Retinal pigment epithelial cell (primary cell): ENCODE data around the gene CHMP5.

Experiments
- DNase-seq: peaks from one replicate; pipeline ENCODE4 v3.0.0-alpha.2; 2010; ENCODE audit warnings: low read depth
- H3K4me3 ChIP-seq: 2 replicates; pipeline ENCODE4 v1.5.1; 2011; ENCODE audit warnings: mild to moderate bottlenecking, low read length, control low read depth, moderate library complexity
- TF ChIP-seq, protein P1 (sequence below): conservative IDR thresholded peaks from 2 replicates; pipeline ENCODE4 v1.5.1; 2011; ENCODE audit warnings: low read depth, low read length, control low read depth, inconsistent platforms

CHMP5 gene

DNA sequence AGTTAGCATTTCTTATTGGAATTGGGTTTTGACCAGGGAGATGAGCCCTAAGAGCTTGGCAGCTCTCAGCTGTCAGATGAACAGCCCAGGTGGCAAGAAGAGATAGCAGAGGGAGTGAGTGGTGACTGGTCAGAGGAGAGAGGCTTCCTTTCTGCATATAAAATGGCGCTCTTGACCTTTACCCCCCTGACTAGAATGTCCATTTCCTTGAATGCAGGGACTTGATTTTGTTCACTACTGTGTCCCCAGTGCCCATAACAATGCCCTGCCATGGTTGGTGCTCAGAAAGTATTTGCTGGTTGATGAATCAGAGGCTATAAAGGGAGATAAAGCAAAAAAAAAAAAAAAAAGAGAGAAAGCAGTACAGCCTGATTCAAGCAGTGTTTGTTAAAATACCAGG lies 7.2 kb downstream of the CHMP5 start:
- no peak overlapping the region for H3K4me3 ChIP-seq
- TF ChIP-seq, protein P1, sequence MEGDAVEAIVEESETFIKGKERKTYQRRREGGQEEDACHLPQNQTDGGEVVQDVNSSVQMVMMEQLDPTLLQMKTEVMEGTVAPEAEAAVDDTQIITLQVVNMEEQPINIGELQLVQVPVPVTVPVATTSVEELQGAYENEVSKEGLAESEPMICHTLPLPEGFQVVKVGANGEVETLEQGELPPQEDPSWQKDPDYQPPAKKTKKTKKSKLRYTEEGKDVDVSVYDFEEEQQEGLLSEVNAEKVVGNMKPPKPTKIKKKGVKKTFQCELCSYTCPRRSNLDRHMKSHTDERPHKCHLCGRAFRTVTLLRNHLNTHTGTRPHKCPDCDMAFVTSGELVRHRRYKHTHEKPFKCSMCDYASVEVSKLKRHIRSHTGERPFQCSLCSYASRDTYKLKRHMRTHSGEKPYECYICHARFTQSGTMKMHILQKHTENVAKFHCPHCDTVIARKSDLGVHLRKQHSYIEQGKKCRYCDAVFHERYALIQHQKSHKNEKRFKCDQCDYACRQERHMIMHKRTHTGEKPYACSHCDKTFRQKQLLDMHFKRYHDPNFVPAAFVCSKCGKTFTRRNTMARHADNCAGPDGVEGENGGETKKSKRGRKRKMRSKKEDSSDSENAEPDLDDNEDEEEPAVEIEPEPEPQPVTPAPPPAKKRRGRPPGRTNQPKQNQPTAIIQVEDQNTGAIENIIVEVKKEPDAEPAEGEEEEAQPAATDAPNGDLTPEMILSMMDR, result no peak
- DNase-seq, result no peak

DNA sequence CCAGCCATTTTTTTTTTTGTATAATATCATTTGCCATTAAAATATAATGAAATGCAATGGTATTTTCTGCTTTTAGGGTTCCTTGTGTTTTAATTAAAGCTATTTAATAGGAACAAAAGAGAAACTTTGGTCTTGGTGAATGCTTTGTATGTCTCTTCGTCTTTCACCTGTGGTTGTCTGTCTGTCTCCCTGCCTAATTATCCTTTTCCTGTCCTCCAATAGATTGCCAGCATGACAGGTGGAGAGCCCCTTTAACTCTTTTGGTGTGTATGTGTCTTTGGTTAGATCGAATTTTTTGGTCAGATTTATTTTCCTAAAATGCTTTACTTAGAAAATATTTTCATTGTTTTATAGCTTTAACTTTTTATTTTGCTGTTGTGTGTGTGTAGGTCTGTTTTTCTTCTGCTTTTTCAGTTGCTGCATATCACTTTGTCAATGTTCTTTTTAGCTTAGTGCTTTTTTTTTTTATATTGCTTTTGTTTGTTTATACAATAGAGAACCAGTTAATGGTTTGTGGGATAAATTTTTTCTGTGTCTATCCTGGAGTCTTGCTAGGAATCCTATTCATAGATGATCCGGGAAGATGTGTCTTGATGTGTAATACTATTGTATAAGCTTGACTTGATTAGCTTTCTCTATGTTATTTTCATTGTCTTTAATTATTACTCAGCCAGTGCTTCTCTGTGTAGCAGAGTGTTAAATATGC lies 8.6 kb downstream of the CHMP5 start:
- no peak overlapping the region for H3K4me3 ChIP-seq
- DNase-seq, result no peak
- TF ChIP-seq, protein P1, result no peak

DNA sequence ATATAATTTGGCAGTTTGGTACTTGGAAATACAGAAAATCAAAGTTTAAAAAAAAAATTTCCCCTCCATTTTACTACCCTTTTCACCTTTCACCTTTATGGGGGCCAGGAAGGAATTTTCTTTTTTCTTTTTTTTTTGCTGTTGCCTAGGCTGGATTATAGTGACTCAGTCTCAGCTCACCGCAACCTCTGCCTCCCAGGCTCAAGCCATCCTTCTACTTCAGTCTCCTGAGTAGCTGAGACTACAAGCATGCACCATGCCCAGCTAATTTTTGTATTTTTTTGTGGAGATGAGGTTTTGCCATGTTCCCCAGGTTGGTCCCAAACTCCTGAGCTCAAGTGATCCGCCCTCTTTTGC lies 9.1 kb downstream of the CHMP5 start:
- TF ChIP-seq, protein P1, result no peak
- H3K4me3 ChIP-seq, result no peak overlapping the region
- no peak for DNase-seq

DNA sequence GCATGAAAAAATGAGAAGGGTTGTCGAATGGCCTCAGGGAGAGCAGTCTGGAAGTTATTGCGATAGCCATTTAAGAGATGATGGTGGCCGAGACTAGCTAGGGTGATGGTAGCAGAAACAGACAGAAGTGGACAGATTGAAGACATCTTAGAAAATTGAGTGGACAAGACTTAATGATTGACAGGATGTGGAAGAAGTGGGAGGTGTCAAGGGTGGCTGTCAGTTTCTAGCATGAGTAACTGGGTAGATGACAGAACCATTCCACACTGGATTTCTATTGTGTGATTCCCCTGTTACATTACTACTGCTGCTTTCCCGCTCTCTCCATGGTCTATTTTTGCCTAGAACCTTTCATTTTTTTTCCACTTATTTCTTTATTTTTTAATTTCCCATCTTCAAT lies 12.6 kb downstream of the CHMP5 start:
- DNase-seq, result no peak
- TF ChIP-seq, protein P1, result no peak
- no peak overlapping the region for H3K4me3 ChIP-seq

DNA sequence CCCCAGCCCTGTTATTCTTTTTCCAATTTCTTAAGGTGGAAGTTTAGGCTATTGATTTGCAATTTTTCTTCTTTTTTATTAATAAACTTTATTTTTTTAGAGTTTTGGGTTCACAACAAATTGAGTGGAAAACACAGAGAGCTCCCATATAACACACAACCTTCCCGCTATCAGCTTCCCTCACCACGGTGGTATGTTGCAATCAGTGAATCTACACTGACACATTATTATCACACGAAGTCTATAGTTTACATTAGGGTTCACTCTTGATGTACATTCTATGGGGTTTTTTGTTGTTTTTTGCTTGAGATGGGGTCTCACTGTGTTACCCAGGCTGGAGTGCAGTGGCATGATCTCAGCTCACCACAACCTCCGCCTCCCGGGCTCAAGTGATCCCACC lies 20.7 kb downstream of the CHMP5 start:
- no peak overlapping the region for H3K4me3 ChIP-seq
- DNase-seq, result no peak
- TF ChIP-seq, protein P1, result no peak

DNA sequence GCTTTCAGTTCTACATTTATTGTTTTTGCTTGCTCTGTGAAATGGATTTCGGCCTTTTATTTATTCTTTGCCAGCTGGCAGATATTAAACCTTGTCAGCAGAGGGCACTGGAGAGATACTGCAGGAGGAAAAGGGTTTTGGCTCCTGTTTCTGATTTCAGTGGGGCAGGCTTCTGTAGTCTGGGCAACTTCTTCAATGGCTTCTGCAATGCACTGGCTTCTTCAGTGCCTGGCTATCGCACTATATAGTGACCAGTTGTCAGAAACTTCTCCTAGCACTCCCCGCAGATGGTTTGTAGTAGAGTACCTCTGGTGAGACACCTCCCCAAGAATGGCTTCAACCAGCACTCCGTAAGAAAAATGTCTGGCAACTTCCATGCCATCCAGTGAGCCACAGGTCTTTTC lies 22.2 kb downstream of the CHMP5 start:
- TF ChIP-seq, protein P1, result peak; percentile 86
- no peak for DNase-seq
- H3K4me3 ChIP-seq, result no peak overlapping the region

DNA sequence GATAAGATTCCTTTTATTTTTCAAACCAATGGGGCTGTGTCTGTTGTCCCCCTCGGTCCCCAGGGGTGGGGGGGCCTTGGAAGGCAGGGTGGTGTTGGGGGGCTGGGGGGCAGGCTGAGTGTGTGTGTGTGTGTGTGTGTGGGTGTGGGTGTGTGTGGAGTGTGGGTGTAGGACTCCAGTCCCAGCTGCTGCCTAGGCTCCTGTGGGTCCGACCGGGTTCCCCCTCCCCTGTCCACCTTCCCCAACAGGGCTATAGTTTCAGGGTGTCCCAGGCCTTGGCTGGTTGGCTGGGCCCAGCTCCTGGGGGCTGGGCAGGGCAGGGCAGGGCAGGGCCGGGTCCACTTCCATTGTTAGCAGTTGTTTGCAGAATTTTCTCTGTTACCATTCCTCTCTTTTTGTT lies 23.4 kb downstream of the CHMP5 start:
- H3K4me3 ChIP-seq, result no peak overlapping the region
- TF ChIP-seq, protein P1, result no peak
- no peak for DNase-seq
